Adrenal gland (tissue), 5 donors: ENCODE measurements around the gene IFNAR1.

Source experiments
- CTCF ChIP-seq, 6 experiments: fragments of 450-650 bp in 4 of 6; fragments of 200-600 bp in 2 of 6; sonication (generic) in 1 of 6; IDR thresholded peaks; 1 replicate in 5 of 6; 2 replicates in 1 of 6; pipeline versions ENCODE4 v1.5.1 to v1.8.0; 2016 to 2021; ENCODE audit warnings: antibody characterized with exemption in 6 of 6, mild to moderate bottlenecking in 2 of 6, moderate library complexity in 1 of 6
- POLR2A ChIP-seq, 2 donors: fragments of 450-650 bp; IDR thresholded peaks; one replicate each; pipeline ENCODE4 v1.6.1; 2017; ENCODE audit warnings: antibody characterized with exemption in 2 of 2, mild to moderate bottlenecking in 2 of 2, moderate library complexity in 1 of 2
- donor health status: DM: no; HTN: no; CAD: no.

GRCh38 chr21:33290441-33290840 is 34.3 kb upstream of the IFNAR1 start:
- TF ChIP-seq CTCF (IDR thresholded peaks at IDR 0.05) (no peak), POLR2A (IDR thresholded peaks at IDR 0.05) (no peak)
